Measurements from ENCODE around the gene IL22.

The IL22 gene

GRCh38 chr12:68239309-68239982 lies 14.0 kb downstream of the IL22 start:
- TF ChIP-seq POLR2A (IDR thresholded peaks at IDR 0.05; ENCODE audit: low read depth, low read length) (no peak), TAF1 (IDR thresholded peaks at IDR 0.05; ENCODE audit: borderline replicate concordance, low read depth, low read length) (no peak), POLR2AphosphoS5 (IDR thresholded peaks at IDR 0.05; ENCODE audit: low read depth, low read length) (no peak)
- DNase-seq (ENCODE audit: insufficient read length) (no peak), FAIRE-seq (no peak)

- FAIRE-seq (peak; percentile 36), DNase-seq (ENCODE audit: insufficient read length) (no peak)
- TF ChIP-seq POLR2A (IDR thresholded peaks at IDR 0.05; ENCODE audit: low read depth, low read length): no peak
- TF ChIP-seq POLR2AphosphoS5 (IDR thresholded peaks at IDR 0.05; ENCODE audit: low read depth, low read length): no peak
- no peak for TF ChIP-seq TAF1 (IDR thresholded peaks at IDR 0.05; ENCODE audit: borderline replicate concordance, low read depth, low read length)
Measured at GRCh38 chr12:68237619-68238018, 15.8 kb downstream of the IL22 start.

- no peak for FAIRE-seq
- TF ChIP-seq TAF1 (IDR thresholded peaks at IDR 0.05; ENCODE audit: borderline replicate concordance, low read depth, low read length) (no peak), POLR2A (IDR thresholded peaks at IDR 0.05; ENCODE audit: low read depth, low read length) (no peak), POLR2AphosphoS5 (IDR thresholded peaks at IDR 0.05; ENCODE audit: low read depth, low read length) (no peak)
- no peak for DNase-seq (ENCODE audit: insufficient read length)
Measured at GRCh38 chr12:68237078-68237477, 16.3 kb downstream of the IL22 start.

GRCh38 chr12:68236421-68237059 lies 16.9 kb downstream of the IL22 start:
- DNase-seq (ENCODE audit: insufficient read length) (no peak), FAIRE-seq (peak; percentile 86)

GRCh38 chr12:68235576-68235975 lies 17.8 kb downstream of the IL22 start:
- TF ChIP-seq TAF1 (IDR thresholded peaks at IDR 0.05; ENCODE audit: borderline replicate concordance, low read depth, low read length) (no peak), POLR2A (IDR thresholded peaks at IDR 0.05; ENCODE audit: low read depth, low read length) (no peak), POLR2AphosphoS5 (IDR thresholded peaks at IDR 0.05; ENCODE audit: low read depth, low read length) (no peak)
- DNase-seq (ENCODE audit: insufficient read length): no peak
- FAIRE-seq: no peak

More at GRCh38 chr12:68236421-68237059, 16.9 kb downstream of the IL22 start:
- TF ChIP-seq TAF1 (IDR thresholded peaks at IDR 0.05; ENCODE audit: borderline replicate concordance, low read depth, low read length): no peak
- no peak for TF ChIP-seq POLR2A (IDR thresholded peaks at IDR 0.05; ENCODE audit: low read depth, low read length)
- TF ChIP-seq POLR2AphosphoS5 (IDR thresholded peaks at IDR 0.05; ENCODE audit: low read depth, low read length): no peak

GRCh38 chr12:68234140-68234539 lies 19.3 kb downstream of the IL22 start:
- TF ChIP-seq POLR2A (IDR thresholded peaks at IDR 0.05; ENCODE audit: low read depth, low read length): no peak
- no peak for TF ChIP-seq POLR2AphosphoS5 (IDR thresholded peaks at IDR 0.05; ENCODE audit: low read depth, low read length)
- TF ChIP-seq TAF1 (IDR thresholded peaks at IDR 0.05; ENCODE audit: borderline replicate concordance, low read depth, low read length): no peak
- no peak for FAIRE-seq
- DNase-seq (ENCODE audit: insufficient read length): no peak

- FAIRE-seq: no peak
- no peak for TF ChIP-seq TAF1 (IDR thresholded peaks at IDR 0.05; ENCODE audit: borderline replicate concordance, low read depth, low read length)
- TF ChIP-seq POLR2AphosphoS5 (IDR thresholded peaks at IDR 0.05; ENCODE audit: low read depth, low read length): no peak
- TF ChIP-seq POLR2A (IDR thresholded peaks at IDR 0.05; ENCODE audit: low read depth, low read length): no peak
- no peak for DNase-seq (ENCODE audit: insufficient read length)
Measured at GRCh38 chr12:68233498-68233897, 19.9 kb downstream of the IL22 start.

- DNase-seq (ENCODE audit: insufficient read length) (no peak), FAIRE-seq (no peak)
- TF ChIP-seq POLR2A (IDR thresholded peaks at IDR 0.05; ENCODE audit: low read depth, low read length): no peak
Measured at GRCh38 chr12:68231691-68232090, 21.7 kb downstream of the IL22 start.

GRCh38 chr12:68231229-68231628 lies 22.2 kb downstream of the IL22 start:
- DNase-seq (ENCODE audit: insufficient read length) (no peak), FAIRE-seq (no peak)
- TF ChIP-seq POLR2AphosphoS5 (IDR thresholded peaks at IDR 0.05; ENCODE audit: low read depth, low read length) (no peak), TAF1 (IDR thresholded peaks at IDR 0.05; ENCODE audit: borderline replicate concordance, low read depth, low read length) (no peak), POLR2A (IDR thresholded peaks at IDR 0.05; ENCODE audit: low read depth, low read length) (no peak)

GRCh38 chr12:68229956-68230355 lies 23.4 kb downstream of the IL22 start:
- no peak for FAIRE-seq
- DNase-seq (ENCODE audit: insufficient read length): no peak
- no peak for TF ChIP-seq POLR2AphosphoS5 (IDR thresholded peaks at IDR 0.05; ENCODE audit: low read depth, low read length)
- TF ChIP-seq POLR2A (IDR thresholded peaks at IDR 0.05; ENCODE audit: low read depth, low read length): no peak
- TF ChIP-seq TAF1 (IDR thresholded peaks at IDR 0.05; ENCODE audit: borderline replicate concordance, low read depth, low read length): no peak

GRCh38 chr12:68227356-68227755 lies 26.0 kb downstream of the IL22 start:
- TF ChIP-seq TAF1 (IDR thresholded peaks at IDR 0.05; ENCODE audit: borderline replicate concordance, low read depth, low read length): no peak
- TF ChIP-seq POLR2AphosphoS5 (IDR thresholded peaks at IDR 0.05; ENCODE audit: low read depth, low read length): no peak
- no peak for TF ChIP-seq POLR2A (IDR thresholded peaks at IDR 0.05; ENCODE audit: low read depth, low read length)
- DNase-seq (ENCODE audit: insufficient read length): no peak
- no peak for FAIRE-seq

Measured in GM12892 (cell line).